HepG2 (cell line): Measurements from ENCODE around the gene HYDIN. TPM values are rescaled to one million over a fixed set of nuclear protein-coding genes. Genes with fewer than 3 reads are reported as not detected.

ENCODE experiments used
- GATAD2A ChIP-seq: IDR thresholded peaks from 2 replicates; pipeline ENCODE4 v1.6.1; 2016
- HNRNPK ChIP-seq: fragments of 200-400 bp; formaldehyde crosslinking; IDR thresholded peaks from 2 replicates; pipeline ENCODE4 v1.6.1; 2018; ENCODE audit warnings: low read length, low read depth, moderate library complexity, mild to moderate bottlenecking; ENCODE audit not compliant: poor library complexity, severe bottlenecking
- IKZF1 ChIP-seq: fragments of 450-650 bp; IDR thresholded peaks from 2 replicates; pipeline ENCODE4 v1.7.1; 2016
- KLF16 ChIP-seq, 2 experiments: sonication (generic) in 1 of 2; formaldehyde crosslinking in 1 of 2; IDR thresholded peaks; 2 replicates each; pipeline versions ENCODE4 v1.6.1 to v1.8.0; 2016 to 2023; ENCODE audit warnings: missing genetic modification reagents in 2 of 2, missing compliant biosample characterization in 1 of 2
- MIER3 ChIP-seq: IDR thresholded peaks from 2 replicates; pipeline ENCODE4 v1.6.1; 2016; ENCODE audit warnings: missing compliant biosample characterization, borderline replicate concordance
- NONO ChIP-seq, 2 experiments: fragments of 450-650 bp in 1 of 2; sonication (generic) in 1 of 2; formaldehyde crosslinking in 1 of 2; IDR thresholded peaks in 1 of 2; conservative IDR thresholded peaks in 1 of 2; 2 replicates each; pipeline versions ENCODE4 v1.6.1 to v1.8.0; 2017 to 2022; ENCODE audit warnings: mild to moderate bottlenecking in 1 of 2, missing genetic modification reagents in 1 of 2, moderate library complexity in 1 of 2
- PHF8 ChIP-seq: sonication (generic); formaldehyde crosslinking; IDR thresholded peaks from 2 replicates; pipeline ENCODE4 v1.5.0; 2020; ENCODE audit warnings: missing genetic modification reagents
- TRAFD1 ChIP-seq: sonication (generic); formaldehyde crosslinking; IDR thresholded peaks from 2 replicates; pipeline ENCODE4 v1.5.1; 2020; ENCODE audit warnings: missing genetic modification reagents, mild to moderate bottlenecking, borderline replicate concordance
- ZBTB8A ChIP-seq: sonication (generic); formaldehyde crosslinking; IDR thresholded peaks from 2 replicates; pipeline ENCODE4 v1.4.0; 2020; ENCODE audit warnings: mild to moderate bottlenecking, low read depth, missing genetic modification reagents, borderline replicate concordance
- ZMYM3 ChIP-seq: sonication (generic); formaldehyde crosslinking; IDR thresholded peaks from 2 replicates; pipeline ENCODE4 v1.5.1; 2020; ENCODE audit warnings: mild to moderate bottlenecking, missing genetic modification reagents
- ZNF616 ChIP-seq: sonication (generic); formaldehyde crosslinking; IDR thresholded peaks from 2 replicates; pipeline ENCODE4 v1.5.0; 2020; ENCODE audit warnings: low read depth, mild to moderate bottlenecking, missing genetic modification reagents
- ZNF7 ChIP-seq: IDR thresholded peaks from 2 replicates; pipeline ENCODE4 v1.6.1; 2016; ENCODE audit warnings: missing biosample characterization, missing genetic modification reagents
- ZNF709 ChIP-seq: sonication (generic); formaldehyde crosslinking; IDR thresholded peaks from 2 replicates; pipeline ENCODE4 v1.5.0; 2020; ENCODE audit warnings: mild to moderate bottlenecking, missing genetic modification reagents
- ZNF747 ChIP-seq: sonication (generic); formaldehyde crosslinking; IDR thresholded peaks from 2 replicates; pipeline ENCODE4 v1.8.1; 2023; ENCODE audit warnings: missing genetic modification reagents, mild to moderate bottlenecking, borderline replicate concordance
- ZNF773 ChIP-seq: sonication (generic); formaldehyde crosslinking; IDR thresholded peaks from 2 replicates; pipeline ENCODE4 v1.4.0; 2020; ENCODE audit warnings: missing genetic modification reagents, borderline replicate concordance
- polyA plus RNA-seq, 8 experiments: library from polyadenylated mRNA; depleted of rRNA in 3 of 8; stranded (reverse) in 7 of 8; unstranded in 1 of 8; fragments of >200 nt; fragmentation: Illumina TruSeq in 4 of 8; extraction: Trizol in 4 of 8; gene quantifications; 2 replicates each; pipeline versions ENCODE4 v1.2.1 to v1.2.3, GENCODE V29; 2011 to 2016; ENCODE audit warnings: low read depth in 4 of 8, missing spikeins in 1 of 8, mixed read lengths in 1 of 8; ENCODE audit not compliant: insufficient read depth in 1 of 8
- total RNA-seq, 5 experiments: library from RNA; depleted of rRNA; stranded (reverse); fragments of >200 nt; fragmentation: Illumina TruSeq; extraction: Trizol; gene quantifications; 2 replicates each; pipeline ENCODE4 v1.2.3, GENCODE V29; 2016; ENCODE audit warnings: low read depth in 1 of 5
- TF ChIP-seq, protein P1 (sequence below): sonication (generic); formaldehyde crosslinking; conservative IDR thresholded peaks from 2 replicates; pipeline ENCODE4 v1.4.0; 2020; ENCODE audit warnings: mild to moderate bottlenecking, missing genetic modification reagents, moderate library complexity
- TF ChIP-seq, protein P2 (sequence below): fragments of 450-650 bp; IDR thresholded peaks from 2 replicates; pipeline ENCODE4 v1.6.1; 2016
- TF ChIP-seq, protein P3 (sequence below): sonication (generic); formaldehyde crosslinking; IDR thresholded peaks from 2 replicates; pipeline ENCODE4 v1.4.0; 2020; ENCODE audit warnings: low read depth, missing genetic modification reagents

Gene HYDIN
- total and polyA plus RNA-seq, 2 of the 13 experiments (the other 11 are each of a cell fraction or from before 2014, with no cell fraction given) = not detected

DNA sequence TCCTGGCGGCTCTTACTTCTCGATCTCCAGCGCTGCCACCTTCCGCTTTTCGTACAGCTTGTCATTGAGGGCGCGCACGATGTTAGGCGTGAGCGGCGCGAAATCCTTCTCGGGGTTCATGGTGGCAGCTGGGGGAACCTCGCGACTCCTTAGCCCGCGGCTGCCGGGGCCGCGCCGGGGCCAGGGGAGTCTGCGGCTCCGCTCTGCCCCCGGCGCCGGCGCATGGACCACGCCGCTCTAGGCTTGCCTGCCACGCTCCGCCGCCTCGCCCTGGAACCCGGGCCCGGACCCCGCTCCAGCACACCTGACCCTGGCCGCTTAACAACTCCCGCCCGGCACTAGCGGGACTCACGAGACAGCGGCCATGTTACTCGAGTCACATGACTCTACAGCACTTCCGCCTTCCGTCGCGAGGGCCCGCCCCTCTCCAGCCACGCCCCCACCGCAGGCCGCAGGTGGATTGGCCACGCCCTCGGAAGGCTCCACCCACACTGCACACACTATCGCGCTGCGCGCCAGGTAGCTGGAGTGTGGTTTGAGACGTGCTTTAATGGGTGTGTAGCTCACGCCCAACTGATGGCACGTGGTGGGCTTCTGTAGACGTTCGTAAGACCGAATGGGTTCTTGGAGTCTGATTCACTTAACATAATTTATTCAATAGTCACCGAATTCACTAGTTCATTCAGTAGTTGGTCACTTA lies 429.6 kb downstream of the HYDIN start, which contains the start of gene VAC14 (continued):
- TF ChIP-seq, protein P1, sequence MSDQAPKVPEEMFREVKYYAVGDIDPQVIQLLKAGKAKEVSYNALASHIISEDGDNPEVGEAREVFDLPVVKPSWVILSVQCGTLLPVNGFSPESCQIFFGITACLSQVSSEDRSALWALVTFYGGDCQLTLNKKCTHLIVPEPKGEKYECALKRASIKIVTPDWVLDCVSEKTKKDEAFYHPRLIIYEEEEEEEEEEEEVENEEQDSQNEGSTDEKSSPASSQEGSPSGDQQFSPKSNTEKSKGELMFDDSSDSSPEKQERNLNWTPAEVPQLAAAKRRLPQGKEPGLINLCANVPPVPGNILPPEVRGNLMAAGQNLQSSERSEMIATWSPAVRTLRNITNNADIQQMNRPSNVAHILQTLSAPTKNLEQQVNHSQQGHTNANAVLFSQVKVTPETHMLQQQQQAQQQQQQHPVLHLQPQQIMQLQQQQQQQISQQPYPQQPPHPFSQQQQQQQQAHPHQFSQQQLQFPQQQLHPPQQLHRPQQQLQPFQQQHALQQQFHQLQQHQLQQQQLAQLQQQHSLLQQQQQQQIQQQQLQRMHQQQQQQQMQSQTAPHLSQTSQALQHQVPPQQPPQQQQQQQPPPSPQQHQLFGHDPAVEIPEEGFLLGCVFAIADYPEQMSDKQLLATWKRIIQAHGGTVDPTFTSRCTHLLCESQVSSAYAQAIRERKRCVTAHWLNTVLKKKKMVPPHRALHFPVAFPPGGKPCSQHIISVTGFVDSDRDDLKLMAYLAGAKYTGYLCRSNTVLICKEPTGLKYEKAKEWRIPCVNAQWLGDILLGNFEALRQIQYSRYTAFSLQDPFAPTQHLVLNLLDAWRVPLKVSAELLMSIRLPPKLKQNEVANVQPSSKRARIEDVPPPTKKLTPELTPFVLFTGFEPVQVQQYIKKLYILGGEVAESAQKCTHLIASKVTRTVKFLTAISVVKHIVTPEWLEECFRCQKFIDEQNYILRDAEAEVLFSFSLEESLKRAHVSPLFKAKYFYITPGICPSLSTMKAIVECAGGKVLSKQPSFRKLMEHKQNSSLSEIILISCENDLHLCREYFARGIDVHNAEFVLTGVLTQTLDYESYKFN (CRISPR knock-in tag) = no peak; the same call in 1 of the 2 replicates
- no peak for TF ChIP-seq ZNF709
- TF ChIP-seq ZNF616 (CRISPR knock-in tag) = no peak
- TF ChIP-seq MIER3 (CRISPR knock-in tag) = peak; percentile 57; the same call in 1 of the 2 replicates
- TF ChIP-seq GATAD2A (CRISPR knock-in tag) = peak; percentile 77
- TF ChIP-seq ZMYM3 (CRISPR knock-in tag) = 0 out of 2 replicates have a peak, but pooled peaks have one; percentile 29
- TF ChIP-seq NONO (IDR thresholded peaks at IDR 0.05) = no peak
- peak; percentile 85 for TF ChIP-seq NONO (CRISPR knock-in tag; conservative IDR thresholded peaks at IDR 0.05)
- TF ChIP-seq HNRNPK = no peak
- TF ChIP-seq ZNF773 (CRISPR knock-in tag) = no peak; the same call in 1 of the 2 replicates
- TF ChIP-seq ZNF747 (CRISPR knock-in tag) = no peak
- TF ChIP-seq TRAFD1 (CRISPR knock-in tag) = no peak; the same call in 1 of the 2 replicates
- TF ChIP-seq, protein P2, sequence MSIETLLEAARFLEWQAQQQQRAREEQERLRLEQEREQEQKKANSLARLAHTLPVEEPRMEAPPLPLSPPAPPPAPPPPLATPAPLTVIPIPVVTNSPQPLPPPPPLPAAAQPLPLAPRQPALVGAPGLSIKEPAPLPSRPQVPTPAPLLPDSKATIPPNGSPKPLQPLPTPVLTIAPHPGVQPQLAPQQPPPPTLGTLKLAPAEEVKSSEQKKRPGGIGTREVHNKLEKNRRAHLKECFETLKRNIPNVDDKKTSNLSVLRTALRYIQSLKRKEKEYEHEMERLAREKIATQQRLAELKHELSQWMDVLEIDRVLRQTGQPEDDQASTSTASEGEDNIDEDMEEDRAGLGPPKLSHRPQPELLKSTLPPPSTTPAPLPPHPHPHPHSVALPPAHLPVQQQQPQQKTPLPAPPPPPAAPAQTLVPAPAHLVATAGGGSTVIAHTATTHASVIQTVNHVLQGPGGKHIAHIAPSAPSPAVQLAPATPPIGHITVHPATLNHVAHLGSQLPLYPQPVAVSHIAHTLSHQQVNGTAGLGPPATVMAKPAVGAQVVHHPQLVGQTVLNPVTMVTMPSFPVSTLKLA = peak; percentile 80
- TF ChIP-seq ZBTB8A = no peak
- peak; percentile 89 for TF ChIP-seq PHF8 (CRISPR knock-in tag)
- TF ChIP-seq ZNF7 (CRISPR knock-in tag) = no peak
- TF ChIP-seq, protein P3, sequence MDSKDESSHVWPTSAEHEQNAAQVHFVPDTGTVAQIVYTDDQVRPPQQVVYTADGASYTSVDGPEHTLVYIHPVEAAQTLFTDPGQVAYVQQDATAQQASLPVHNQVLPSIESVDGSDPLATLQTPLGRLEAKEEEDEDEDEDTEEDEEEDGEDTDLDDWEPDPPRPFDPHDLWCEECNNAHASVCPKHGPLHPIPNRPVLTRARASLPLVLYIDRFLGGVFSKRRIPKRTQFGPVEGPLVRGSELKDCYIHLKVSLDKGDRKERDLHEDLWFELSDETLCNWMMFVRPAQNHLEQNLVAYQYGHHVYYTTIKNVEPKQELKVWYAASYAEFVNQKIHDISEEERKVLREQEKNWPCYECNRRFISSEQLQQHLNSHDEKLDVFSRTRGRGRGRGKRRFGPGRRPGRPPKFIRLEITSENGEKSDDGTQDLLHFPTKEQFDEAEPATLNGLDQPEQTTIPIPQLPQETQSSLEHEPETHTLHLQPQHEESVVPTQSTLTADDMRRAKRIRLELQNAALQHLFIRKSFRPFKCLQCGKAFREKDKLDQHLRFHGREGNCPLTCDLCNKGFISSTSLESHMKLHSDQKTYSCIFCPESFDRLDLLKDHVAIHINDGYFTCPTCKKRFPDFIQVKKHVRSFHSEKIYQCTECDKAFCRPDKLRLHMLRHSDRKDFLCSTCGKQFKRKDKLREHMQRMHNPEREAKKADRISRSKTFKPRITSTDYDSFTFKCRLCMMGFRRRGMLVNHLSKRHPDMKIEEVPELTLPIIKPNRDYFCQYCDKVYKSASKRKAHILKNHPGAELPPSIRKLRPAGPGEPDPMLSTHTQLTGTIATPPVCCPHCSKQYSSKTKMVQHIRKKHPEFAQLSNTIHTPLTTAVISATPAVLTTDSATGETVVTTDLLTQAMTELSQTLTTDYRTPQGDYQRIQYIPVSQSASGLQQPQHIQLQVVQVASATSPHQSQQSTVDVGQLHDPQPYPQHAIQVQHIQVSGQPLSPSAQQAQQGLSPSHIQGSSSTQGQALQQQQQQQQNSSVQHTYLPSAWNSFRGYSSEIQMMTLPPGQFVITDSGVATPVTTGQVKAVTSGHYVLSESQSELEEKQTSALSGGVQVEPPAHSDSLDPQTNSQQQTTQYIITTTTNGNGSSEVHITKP (CRISPR knock-in tag) = no peak
- TF ChIP-seq IKZF1 = no peak
- peak in 1 of 2 experiments; percentile 97; a peak in 2 of 4 replicates for TF ChIP-seq KLF16 (CRISPR knock-in tag; IDR thresholded peaks at IDR 0.05)
